GM23248 (cell line): ENCODE data around the gene MDN1. TPM values are rescaled to one million over a fixed set of nuclear protein-coding genes. Genes with fewer than 3 reads are reported as not detected.
A peak's percentile ranks its signal among the peaks of the same experiment; 100 is the strongest.

Experiments
- DNase-seq: peaks from one replicate; pipeline ENCODE4 v3.0.0-alpha.2; 2015
- H2AFZ ChIP-seq: fragments of 200-600 bp; sonication (generic); 2 replicates; pipeline ENCODE4 v1.6.1; 2016; ENCODE audit warnings: antibody characterized with exemption
- H3F3A ChIP-seq: fragments of 200-600 bp; sonication (generic); 2 replicates; pipeline ENCODE4 v1.6.1; 2016; ENCODE audit warnings: mild to moderate bottlenecking, antibody characterized with exemption, mixed run types; ENCODE audit not compliant: insufficient read depth
- H3K27ac ChIP-seq: fragments of 200-600 bp; sonication (generic); 2 replicates; pipeline ENCODE4 v1.5.1; 2016; ENCODE audit warnings: mild to moderate bottlenecking
- H3K27me3 ChIP-seq: fragments of 200-600 bp; sonication (generic); replicated peaks from 2 replicates; pipeline ENCODE4 v1.6.1; 2016; ENCODE audit warnings: mild to moderate bottlenecking; ENCODE audit not compliant: insufficient read depth
- H3K36me3 ChIP-seq: fragments of 200-600 bp; sonication (generic); 2 replicates; pipeline ENCODE4 v1.6.1; 2016; ENCODE audit warnings: low read depth, mild to moderate bottlenecking
- H3K4me1 ChIP-seq: fragments of 200-600 bp; sonication (generic); 2 replicates; pipeline ENCODE4 v1.6.1; 2016; ENCODE audit warnings: mild to moderate bottlenecking; ENCODE audit not compliant: insufficient read depth
- H3K4me2 ChIP-seq: fragments of 200-600 bp; sonication (generic); one replicate; pipeline ENCODE4 v1.6.1; 2016; ENCODE audit warnings: mild to moderate bottlenecking; ENCODE audit not compliant: unreplicated experiment
- H3K4me3 ChIP-seq: fragments of 200-600 bp; sonication (generic); 2 replicates; pipeline ENCODE4 v1.5.1; 2016; ENCODE audit warnings: mild to moderate bottlenecking
- H3K79me2 ChIP-seq: fragments of 200-600 bp; sonication (generic); 2 replicates; pipeline ENCODE4 v1.6.1; 2016; ENCODE audit warnings: mild to moderate bottlenecking; ENCODE audit not compliant: insufficient read depth
- H3K9ac ChIP-seq: fragments of 200-600 bp; sonication (generic); 2 replicates; pipeline ENCODE4 v1.6.1; 2016; ENCODE audit warnings: mild to moderate bottlenecking
- H3K9me2 ChIP-seq: fragments of 200-600 bp; sonication (generic); 2 replicates; pipeline ENCODE4 v1.6.1; 2016; ENCODE audit warnings: mixed run types, mild to moderate bottlenecking, moderate library complexity; ENCODE audit not compliant: insufficient read depth
- H3K9me3 ChIP-seq: fragments of 200-600 bp; sonication (generic); one replicate; pipeline ENCODE4 v1.6.1; 2017; ENCODE audit warnings: low read depth
- H4K20me1 ChIP-seq: fragments of 200-600 bp; sonication (generic); 2 replicates; pipeline ENCODE4 v1.6.0; 2016; ENCODE audit not compliant: insufficient read depth
- EZH2 ChIP-seq: fragments of 200-600 bp; sonication (generic); IDR thresholded peaks from 2 replicates; pipeline ENCODE4 v1.6.1; 2018; ENCODE audit warnings: antibody characterized with exemption, mild to moderate bottlenecking; ENCODE audit not compliant: insufficient read depth, poor library complexity, severe bottlenecking
- EZH2phosphoT487 ChIP-seq: fragments of 200-600 bp; sonication (generic); IDR thresholded peaks from 2 replicates; pipeline ENCODE4 v1.6.1; 2018; ENCODE audit warnings: antibody characterized with exemption, moderate library complexity, mild to moderate bottlenecking, low read depth; ENCODE audit not compliant: insufficient read depth
- WGBS, 2 experiments: methylation state at CpG; one replicate each; pipeline ENCODE4 v1.1.6; 2015 to 2017; ENCODE audit warnings: low lambda C conversion rate in 2 of 2, low coverage in 1 of 2; ENCODE audit errors: missing lambda C conversion rate in 2 of 2; 5-methylcytosine and 5-hydroxymethylcytosine counted together
- in situ Hi-C: fragments of 300-500 bp; cut with MboI; formaldehyde crosslinking; loops from 2 replicates; pipeline ENCODE4 v1.15.0; 2020
- polyA plus RNA-seq: library from polyadenylated mRNA; unstranded; fragments of >200 nt; fragmentation: Nextera tagmentation; extraction: Ambion mirVana; gene quantifications from 2 replicates; pipeline ENCODE4 v1.2.1, GENCODE V29; 2016
- total RNA-seq: library from RNA; depleted of rRNA; stranded (reverse); fragments of >200 nt; shearing (Covaris generic); gene quantifications from 2 replicates; pipeline ENCODE4 v1.2.3, GENCODE V29; 2014

Gene MDN1
- total and polyA plus RNA-seq, 2 experiments from 2014 or later: 5.7 to 16.9 TPM

DNA sequence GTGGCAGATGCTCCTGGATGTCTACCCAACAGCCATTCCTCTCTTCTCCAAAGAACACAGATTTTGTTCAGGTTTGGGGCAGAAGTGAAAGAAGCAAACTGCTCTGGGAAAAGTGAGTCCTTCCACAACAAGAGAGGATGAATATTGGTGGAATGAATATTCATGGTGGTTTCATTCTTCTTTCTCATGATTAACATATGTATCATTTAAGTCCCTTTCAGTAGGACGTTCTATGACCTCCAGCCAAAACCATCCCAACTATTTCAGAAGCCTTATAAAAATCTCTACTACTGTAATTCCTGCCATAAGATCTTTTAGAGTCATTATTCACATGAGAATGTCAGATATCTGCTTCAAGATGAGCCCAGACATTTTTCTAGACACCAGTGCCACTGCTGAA, 44.4 kb downstream of the MDN1 start:
- DNase-seq: no peak
- H3K36me3 ChIP-seq: peaks cover 26% of the 10 kb centered on the region; the same call in 1 of the 2 replicates
- no peaks in the 10 kb centered on the region for H3K79me2 ChIP-seq
- no peak overlapping the region for H3K4me3 ChIP-seq
- H3K4me1 ChIP-seq: no peaks in the 10 kb centered on the region
- H4K20me1 ChIP-seq: no peaks in the 10 kb centered on the region
- in situ Hi-C loops: no loop called here
- no peak for TF ChIP-seq EZH2phosphoT487
- TF ChIP-seq EZH2: no peak
- H3K9me3 ChIP-seq: no peaks in the 10 kb centered on the region
- H3F3A ChIP-seq: no peaks in the 10 kb centered on the region
- H3K27me3 ChIP-seq: no peaks in the 10 kb centered on the region
- no peak overlapping the region for H2AFZ ChIP-seq
- H3K27ac ChIP-seq: no peak overlapping the region
- 62 to 79% methylated on average over 1 of the region's 1 CpG for WGBS, 2 experiments
- no peak overlapping the region for H3K9ac ChIP-seq
- H3K9me2 ChIP-seq: no peaks in the 10 kb centered on the region
- H3K4me2 ChIP-seq: no peak overlapping the region

DNA sequence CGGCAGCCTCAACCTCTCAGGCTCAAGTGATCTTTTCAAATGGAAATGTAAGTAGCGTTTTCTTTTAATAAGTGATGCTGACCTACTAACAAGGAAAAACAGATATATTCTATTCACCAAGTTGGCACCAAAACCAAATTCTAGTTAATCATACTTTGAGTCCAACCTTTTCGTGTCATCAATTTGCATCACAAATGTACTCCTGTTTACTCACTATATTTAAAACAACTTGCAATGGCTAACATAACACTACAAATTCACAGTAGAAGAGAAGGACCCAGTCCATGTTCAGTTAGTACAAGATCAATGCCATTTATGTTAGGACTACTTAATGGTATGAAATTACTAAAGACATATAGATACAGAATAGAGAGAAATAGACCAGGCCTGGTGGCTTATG, 50.0 kb downstream of the MDN1 start:
- in situ Hi-C loops: no loop called here
- Histone ChIP-seq H3K9ac (no peak overlapping the region), H3K36me3 (peaks cover 29% of the 10 kb centered on the region; the same call in 1 of the 2 replicates), H4K20me1 (no peaks in the 10 kb centered on the region), H3K9me2 (no peaks in the 10 kb centered on the region), H3K4me3 (no peak overlapping the region), H3K27ac (no peak overlapping the region), H3K27me3 (no peaks in the 10 kb centered on the region), H3F3A (no peaks in the 10 kb centered on the region), H3K4me1 (no peaks in the 10 kb centered on the region), H3K9me3 (no peaks in the 10 kb centered on the region), H3K79me2 (no peaks in the 10 kb centered on the region), H3K4me2 (no peak overlapping the region), H2AFZ (no peak overlapping the region)
- 80 to 86% methylated on average over 3 of the region's 3 CpGs for WGBS, 2 experiments
- no peak for DNase-seq
- TF ChIP-seq EZH2phosphoT487: no peak
- no peak for TF ChIP-seq EZH2

DNA sequence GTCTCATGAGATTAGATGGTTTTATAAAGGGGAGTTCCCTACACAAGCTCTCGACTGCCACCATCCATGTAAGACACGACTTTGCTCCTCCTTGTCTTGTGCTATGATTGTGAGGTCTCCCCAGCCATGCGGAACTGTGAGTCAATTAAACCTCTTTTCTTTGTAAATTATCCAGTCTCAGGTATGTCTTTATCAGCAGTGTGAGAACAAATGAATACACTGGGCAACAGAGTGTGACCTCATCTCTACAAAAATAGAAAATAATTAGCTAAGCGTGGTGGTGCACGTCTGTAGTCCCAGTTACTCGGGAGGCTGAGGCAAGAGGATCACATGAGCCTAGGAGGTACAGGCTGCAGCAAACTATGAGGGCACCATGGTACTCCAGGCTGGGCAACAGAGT, 51.3 kb downstream of the MDN1 start:
- Histone ChIP-seq H3K27me3 (no peaks in the 10 kb centered on the region), H3K4me2 (no peak overlapping the region), H3K36me3 (peaks cover 29% of the 10 kb centered on the region; the same call in 1 of the 2 replicates), H3K4me3 (no peak overlapping the region), H3K9ac (no peak overlapping the region), H3K9me2 (no peaks in the 10 kb centered on the region), H3K79me2 (no peaks in the 10 kb centered on the region), H4K20me1 (no peaks in the 10 kb centered on the region), H2AFZ (no peak overlapping the region), H3K27ac (no peak overlapping the region), H3F3A (no peaks in the 10 kb centered on the region; the same call in 1 of the 2 replicates), H3K9me3 (no peaks in the 10 kb centered on the region), H3K4me1 (no peaks in the 10 kb centered on the region)
- TF ChIP-seq EZH2phosphoT487 (no peak), EZH2 (no peak)
- in situ Hi-C loops: no loop called here
- no peak for DNase-seq
- 96 to 98% methylated on average over 6 of the region's 6 CpGs for WGBS, 2 experiments

DNA sequence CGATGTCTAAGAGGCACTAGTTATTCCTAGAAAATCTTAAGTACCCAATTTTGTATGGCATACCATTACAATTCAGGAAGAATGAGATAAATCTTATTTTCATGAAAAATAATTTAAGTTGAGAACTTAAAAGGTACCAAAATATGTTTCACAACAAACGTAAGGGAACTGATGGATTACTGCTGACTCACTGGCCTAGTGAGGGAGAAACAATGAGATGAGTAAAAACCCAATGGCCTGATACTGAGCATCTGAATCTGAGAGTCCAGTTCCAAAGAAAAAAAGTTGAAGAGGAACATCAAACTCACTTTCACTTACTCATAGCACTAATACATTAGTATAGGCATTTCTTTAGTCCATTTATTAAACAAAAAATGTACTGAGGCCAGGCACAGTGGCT, 56.0 kb downstream of the MDN1 start:
- no peak overlapping the region; the same call in 1 of the 2 replicates for H3K27ac ChIP-seq
- 72 to 73% methylated on average over 2 of the region's 2 CpGs for WGBS, 2 experiments
- H3K9me2 ChIP-seq: no peaks in the 10 kb centered on the region
- TF ChIP-seq EZH2phosphoT487 (no peak), EZH2 (no peak)
- no peaks in the 10 kb centered on the region for H3K27me3 ChIP-seq
- no peaks in the 10 kb centered on the region for H3K4me1 ChIP-seq
- no peaks in the 10 kb centered on the region for H4K20me1 ChIP-seq
- H3K9ac ChIP-seq: no peak overlapping the region
- no peaks in the 10 kb centered on the region; the same call in 1 of the 2 replicates for H3F3A ChIP-seq
- H3K79me2 ChIP-seq: no peaks in the 10 kb centered on the region
- no peak overlapping the region for H2AFZ ChIP-seq
- H3K4me3 ChIP-seq: no peak overlapping the region
- H3K36me3 ChIP-seq: peaks cover 13% of the 10 kb centered on the region; the same call in 1 of the 2 replicates
- no peak overlapping the region for H3K4me2 ChIP-seq
- no peaks in the 10 kb centered on the region for H3K9me3 ChIP-seq
- in situ Hi-C loops: no loop called here
- DNase-seq: peak; percentile 56

DNA sequence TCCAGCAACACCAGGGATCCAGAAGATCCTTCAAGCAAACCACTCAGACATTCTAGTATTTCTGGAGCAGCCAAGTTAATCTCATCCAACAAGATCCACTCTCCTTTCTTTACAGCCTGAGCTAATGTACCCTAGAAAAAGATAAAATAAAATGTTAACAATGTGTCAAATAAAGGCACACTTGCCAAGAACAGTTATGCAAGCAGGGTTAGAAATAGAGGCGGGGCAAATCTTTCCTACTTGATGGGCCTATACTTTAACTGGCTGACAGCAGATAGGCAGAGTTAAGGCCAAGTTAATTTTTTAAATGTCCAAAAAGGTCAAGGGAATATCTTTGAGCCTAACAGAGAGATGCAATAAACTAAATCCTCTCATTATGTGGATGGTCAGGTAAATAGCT, 60.8 kb downstream of the MDN1 start:
- 91 to 97% methylated on average over 1 of the region's 1 CpG for WGBS, 2 experiments
- no peak overlapping the region for H3K4me3 ChIP-seq
- no peaks in the 10 kb centered on the region; the same call in 1 of the 2 replicates for H3F3A ChIP-seq
- no peak for DNase-seq
- H3K36me3 ChIP-seq: peaks cover 24% of the 10 kb centered on the region
- H4K20me1 ChIP-seq: no peaks in the 10 kb centered on the region
- no peak for TF ChIP-seq EZH2phosphoT487
- no peak overlapping the region for H3K27ac ChIP-seq
- H2AFZ ChIP-seq: no peak overlapping the region
- in situ Hi-C loops: no loop called here
- H3K9me2 ChIP-seq: no peaks in the 10 kb centered on the region
- no peaks in the 10 kb centered on the region for H3K9me3 ChIP-seq
- H3K9ac ChIP-seq: no peak overlapping the region
- no peaks in the 10 kb centered on the region for H3K27me3 ChIP-seq
- H3K79me2 ChIP-seq: no peaks in the 10 kb centered on the region
- no peak overlapping the region for H3K4me2 ChIP-seq
- H3K4me1 ChIP-seq: no peaks in the 10 kb centered on the region
